Endometrial microvascular endothelial cells (primary cell): ENCODE measurements around the gene USP17L25. TPM values are rescaled to one million over a fixed set of nuclear protein-coding genes. Genes with fewer than 3 reads are reported as not detected.
"Not testable (repeated sequence)": the region's sequence is repeated elsewhere in the genome, so short reads cannot be mapped to it uniquely, and the experiment has no call there.

Source experiments
- in situ Hi-C: cut with HindIII; loops from 2 replicates; pipeline ENCODE4 v1.10.0; 2017; ENCODE audit warnings: low sequenced_read_pairs, low pct_unique_long_range_greater_than_20kb; ENCODE audit errors: inconsistent ontology term
- total RNA-seq: library from RNA; depleted of rRNA; stranded (reverse); fragments of >200 nt; gene quantifications from one replicate; pipeline ENCODE4 v1.2.3, GENCODE V29; 2015; ENCODE audit errors: inconsistent ontology term

Gene USP17L25, protein sequence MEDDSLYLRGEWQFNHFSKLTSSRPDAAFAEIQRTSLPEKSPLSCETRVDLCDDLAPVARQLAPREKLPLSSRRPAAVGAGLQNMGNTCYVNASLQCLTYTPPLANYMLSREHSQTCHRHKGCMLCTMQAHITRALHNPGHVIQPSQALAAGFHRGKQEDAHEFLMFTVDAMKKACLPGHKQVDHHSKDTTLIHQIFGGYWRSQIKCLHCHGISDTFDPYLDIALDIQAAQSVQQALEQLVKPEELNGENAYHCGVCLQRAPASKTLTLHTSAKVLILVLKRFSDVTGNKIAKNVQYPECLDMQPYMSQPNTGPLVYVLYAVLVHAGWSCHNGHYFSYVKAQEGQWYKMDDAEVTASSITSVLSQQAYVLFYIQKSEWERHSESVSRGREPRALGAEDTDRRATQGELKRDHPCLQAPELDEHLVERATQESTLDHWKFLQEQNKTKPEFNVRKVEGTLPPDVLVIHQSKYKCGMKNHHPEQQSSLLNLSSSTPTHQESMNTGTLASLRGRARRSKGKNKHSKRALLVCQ
- not detected for total RNA-seq

GRCh38 chr4:9329611-9330010, at the start of gene USP17L25:
Gene USP17L25, plus strand, starts transcription at chr4:9329911. Its CDS starts 0 bp downstream, at chr4:9329911.
- in situ Hi-C loops, result not testable (repeated sequence)

DNA sequence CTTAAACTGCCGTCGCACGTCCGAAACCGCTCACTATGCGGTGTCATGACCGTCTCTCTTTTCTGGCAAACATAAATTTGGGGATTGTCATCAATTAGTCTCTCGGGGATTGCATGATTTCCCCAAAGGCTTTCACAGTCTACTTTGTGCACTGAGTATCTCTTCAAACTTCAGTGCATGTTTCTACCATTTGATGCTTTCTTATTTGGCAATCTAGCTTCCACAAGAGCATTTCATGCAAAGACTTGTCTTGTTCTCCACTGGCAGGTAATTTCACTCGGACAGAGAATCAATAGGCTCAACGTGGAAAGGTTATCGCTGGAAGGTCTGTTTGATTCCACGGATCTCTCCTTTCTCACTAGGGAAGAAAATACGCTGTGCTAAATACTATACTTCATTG, 5.5 kb upstream of the USP17L25 start:
- in situ Hi-C loops, result not testable (repeated sequence)

DNA sequence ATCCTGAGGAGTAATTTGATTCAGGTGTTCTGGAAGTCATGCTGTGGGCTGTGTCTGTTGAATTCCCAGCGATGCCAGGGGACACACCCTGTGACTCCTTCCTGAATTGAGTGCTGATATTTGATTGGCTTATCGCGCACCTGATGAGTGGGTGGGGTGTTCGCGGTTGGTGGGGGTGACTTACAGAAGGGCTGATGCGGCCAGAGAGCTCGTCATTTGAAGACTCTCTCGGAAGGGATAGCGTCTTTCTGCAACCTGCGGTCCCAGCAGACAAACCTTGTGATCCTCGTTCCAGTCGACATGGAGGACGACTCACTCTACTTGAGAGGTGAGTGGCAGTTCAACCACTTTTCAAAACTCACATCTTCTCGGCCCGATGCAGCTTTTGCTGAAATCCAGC, 4.8 kb upstream of the USP17L25 start, which contains the start of gene USP17L24:
USP17L24 (plus strand) TSS at position 301 of the 400 bp plus-strand sequence; CDS start at position 301, 0 bp downstream.
- in situ Hi-C loops, result not testable (repeated sequence)

- in situ Hi-C loops, result not testable (repeated sequence)
Measured at GRCh38 chr4:9334358-9334757, 4.6 kb downstream of the USP17L25 start, which contains the start of gene USP17L26. Gene USP17L26, plus strand, starts transcription at chr4:9334658. Its CDS starts 0 bp downstream, at chr4:9334658.

DNA sequence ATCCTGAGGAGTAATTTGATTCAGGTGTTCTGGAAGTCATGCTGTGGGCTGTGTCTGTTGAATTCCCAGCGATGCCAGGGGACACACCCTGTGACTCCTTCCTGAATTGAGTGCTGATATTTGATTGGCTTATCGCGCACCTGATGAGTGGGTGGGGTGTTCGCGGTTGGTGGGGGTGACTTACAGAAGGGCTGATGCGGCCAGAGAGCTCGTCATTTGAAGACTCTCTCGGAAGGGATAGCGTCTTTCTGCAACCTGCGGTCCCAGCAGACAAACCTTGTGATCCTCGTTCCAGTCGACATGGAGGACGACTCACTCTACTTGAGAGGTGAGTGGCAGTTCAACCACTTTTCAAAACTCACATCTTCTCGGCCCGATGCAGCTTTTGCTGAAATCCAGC, 9.4 kb downstream of the USP17L25 start, which contains the start of gene USP17L5:
USP17L5 (plus strand) TSS at position 301 of the 400 bp plus-strand sequence; CDS start at position 301, 0 bp downstream.
- in situ Hi-C loops, result not testable (repeated sequence)

DNA sequence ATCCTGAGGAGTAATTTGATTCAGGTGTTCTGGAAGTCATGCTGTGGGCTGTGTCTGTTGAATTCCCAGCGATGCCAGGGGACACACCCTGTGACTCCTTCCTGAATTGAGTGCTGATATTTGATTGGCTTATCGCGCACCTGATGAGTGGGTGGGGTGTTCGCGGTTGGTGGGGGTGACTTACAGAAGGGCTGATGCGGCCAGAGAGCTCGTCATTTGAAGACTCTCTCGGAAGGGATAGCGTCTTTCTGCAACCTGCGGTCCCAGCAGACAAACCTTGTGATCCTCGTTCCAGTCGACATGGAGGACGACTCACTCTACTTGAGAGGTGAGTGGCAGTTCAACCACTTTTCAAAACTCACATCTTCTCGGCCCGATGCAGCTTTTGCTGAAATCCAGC, 14.1 kb downstream of the USP17L25 start, which contains the start of gene USP17L27:
USP17L27 (plus strand) TSS at position 301 of the 400 bp plus-strand sequence; CDS start at position 301, 0 bp downstream.
- in situ Hi-C loops, result not testable (repeated sequence)

DNA sequence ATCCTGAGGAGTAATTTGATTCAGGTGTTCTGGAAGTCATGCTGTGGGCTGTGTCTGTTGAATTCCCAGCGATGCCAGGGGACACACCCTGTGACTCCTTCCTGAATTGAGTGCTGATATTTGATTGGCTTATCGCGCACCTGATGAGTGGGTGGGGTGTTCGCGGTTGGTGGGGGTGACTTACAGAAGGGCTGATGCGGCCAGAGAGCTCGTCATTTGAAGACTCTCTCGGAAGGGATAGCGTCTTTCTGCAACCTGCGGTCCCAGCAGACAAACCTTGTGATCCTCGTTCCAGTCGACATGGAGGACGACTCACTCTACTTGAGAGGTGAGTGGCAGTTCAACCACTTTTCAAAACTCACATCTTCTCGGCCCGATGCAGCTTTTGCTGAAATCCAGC, 18.9 kb downstream of the USP17L25 start, which contains the start of gene USP17L28:
USP17L28 (plus strand) TSS at position 301 of the 400 bp plus-strand sequence; CDS start at position 301, 0 bp downstream.
- in situ Hi-C loops, result not testable (repeated sequence)

DNA sequence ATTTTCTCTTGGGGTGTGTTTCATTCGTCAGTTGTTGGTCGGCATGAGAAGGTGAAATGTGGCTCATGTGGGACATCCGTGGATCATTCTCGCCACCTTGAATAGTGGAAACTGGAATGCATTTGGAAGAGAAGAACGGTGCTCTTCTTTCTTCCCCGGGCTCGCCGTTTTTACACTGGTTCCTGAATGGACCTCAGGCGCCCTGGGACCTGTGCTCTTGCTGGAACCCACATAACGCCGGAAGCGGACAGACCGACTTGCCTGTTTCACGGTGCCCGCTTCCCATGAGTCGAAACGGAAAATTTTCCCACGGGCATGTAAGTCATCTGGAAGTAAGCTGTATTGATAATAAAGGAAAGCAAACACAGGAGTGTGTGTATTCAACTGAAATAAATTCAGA, 21.2 kb downstream of the USP17L25 start:
- in situ Hi-C loops, result not testable (repeated sequence)

DNA sequence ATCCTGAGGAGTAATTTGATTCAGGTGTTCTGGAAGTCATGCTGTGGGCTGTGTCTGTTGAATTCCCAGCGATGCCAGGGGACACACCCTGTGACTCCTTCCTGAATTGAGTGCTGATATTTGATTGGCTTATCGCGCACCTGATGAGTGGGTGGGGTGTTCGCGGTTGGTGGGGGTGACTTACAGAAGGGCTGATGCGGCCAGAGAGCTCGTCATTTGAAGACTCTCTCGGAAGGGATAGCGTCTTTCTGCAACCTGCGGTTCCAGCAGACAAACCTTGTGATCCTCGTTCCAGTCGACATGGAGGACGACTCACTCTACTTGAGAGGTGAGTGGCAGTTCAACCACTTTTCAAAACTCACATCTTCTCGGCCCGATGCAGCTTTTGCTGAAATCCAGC, 23.6 kb downstream of the USP17L25 start, which contains the start of gene USP17L29:
USP17L29 (plus strand) TSS at position 301 of the 400 bp plus-strand sequence; CDS start at position 301, 0 bp downstream.
- in situ Hi-C loops, result not testable (repeated sequence)

DNA sequence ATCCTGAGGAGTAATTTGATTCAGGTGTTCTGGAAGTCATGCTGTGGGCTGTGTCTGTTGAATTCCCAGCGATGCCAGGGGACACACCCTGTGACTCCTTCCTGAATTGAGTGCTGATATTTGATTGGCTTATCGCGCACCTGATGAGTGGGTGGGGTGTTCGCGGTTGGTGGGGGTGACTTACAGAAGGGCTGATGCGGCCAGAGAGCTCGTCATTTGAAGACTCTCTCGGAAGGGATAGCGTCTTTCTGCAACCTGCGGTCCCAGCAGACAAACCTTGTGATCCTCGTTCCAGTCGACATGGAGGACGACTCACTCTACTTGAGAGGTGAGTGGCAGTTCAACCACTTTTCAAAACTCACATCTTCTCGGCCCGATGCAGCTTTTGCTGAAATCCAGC, 33.1 kb downstream of the USP17L25 start, which contains the start of gene USP17L30:
USP17L30 (plus strand) TSS at position 301 of the 400 bp plus-strand sequence; CDS start at position 301, 0 bp downstream.
- in situ Hi-C loops, result not testable (repeated sequence)

GRCh38 chr4:9379881-9380280, 50.2 kb downstream of the USP17L25 start:
- in situ Hi-C loops, result not testable (repeated sequence)

Other genes with a start within 250 kb of the USP17L25 start
- gene FAM90A26, start 159.5 kb upstream of the USP17L25 start, total RNA-seq, result not detected
- not detected for gene USP17L10, start 119.3 kb upstream of the USP17L25 start, total RNA-seq
- not detected for gene USP17L11, start 114.5 kb upstream of the USP17L25 start, total RNA-seq
- gene USP17L12, start 109.8 kb upstream of the USP17L25 start, total RNA-seq, result not detected
- gene USP17L13, start 105.0 kb upstream of the USP17L25 start, total RNA-seq, result not detected
- gene USP17L15, start 95.5 kb upstream of the USP17L25 start, total RNA-seq, result not detected
- not detected for gene USP17L17, start 86.0 kb upstream of the USP17L25 start, total RNA-seq
- not detected for gene USP17L18, start 81.3 kb upstream of the USP17L25 start, total RNA-seq
- gene USP17L19, start 76.5 kb upstream of the USP17L25 start, total RNA-seq, result not detected
- not detected for gene USP17L20, start 71.8 kb upstream of the USP17L25 start, total RNA-seq
- not detected for gene USP17L21, start 67.0 kb upstream of the USP17L25 start, total RNA-seq
- not detected for gene USP17L22, start 62.3 kb upstream of the USP17L25 start, total RNA-seq
- not detected for gene USP17L24, start 4.7 kb upstream of the USP17L25 start, total RNA-seq
- not detected for gene USP17L26, start 4.7 kb downstream of the USP17L25 start, total RNA-seq
- not detected for gene USP17L5, start 9.5 kb downstream of the USP17L25 start, total RNA-seq
- gene USP17L27, start 14.2 kb downstream of the USP17L25 start, total RNA-seq, result not detected
- gene USP17L28, start 19.0 kb downstream of the USP17L25 start, total RNA-seq, result not detected
- gene USP17L29, start 23.7 kb downstream of the USP17L25 start, total RNA-seq, result not detected
- not detected for gene USP17L30, start 33.2 kb downstream of the USP17L25 start, total RNA-seq
- not detected for gene DEFB131A, start 114.5 kb downstream of the USP17L25 start, total RNA-seq